HK-2 (cell line): Measurements from ENCODE around the gene TBCD.
A peak's percentile ranks its signal among the peaks of the same experiment; 100 is the strongest.

Experiments
- DNase-seq: peaks from one replicate; pipeline ENCODE4 v3.0.0-alpha.2; 2018; ENCODE audit not compliant: unreplicated experiment

The TBCD gene

GRCh38 chr17:82902972-82903874 lies 151.4 kb downstream of the TBCD start:
- DNase-seq: no peak

GRCh38 chr17:82905130-82905529 lies 153.3 kb downstream of the TBCD start:
- DNase-seq: no peak

GRCh38 chr17:82907797-82908542 lies 156.1 kb downstream of the TBCD start:
- DNase-seq: no peak

- DNase-seq: no peak
These were observed 156.8 kb downstream of the TBCD start for GRCh38 chr17:82908543-82909160.

GRCh38 chr17:82909322-82909904 lies 157.5 kb downstream of the TBCD start:
- no peak for DNase-seq

- no peak for DNase-seq
These were observed 158.2 kb downstream of the TBCD start for GRCh38 chr17:82910041-82910481.

GRCh38 chr17:82910770-82911169 lies 158.9 kb downstream of the TBCD start:
- no peak for DNase-seq

- DNase-seq: no peak
These were observed 160.0 kb downstream of the TBCD start for GRCh38 chr17:82911822-82912221.

- DNase-seq: no peak
These were observed 160.7 kb downstream of the TBCD start for GRCh38 chr17:82912484-82913089.

- peak; percentile 21 for DNase-seq
These were observed 161.6 kb downstream of the TBCD start for GRCh38 chr17:82913304-82914043.

- DNase-seq: no peak
These were observed 162.5 kb downstream of the TBCD start for GRCh38 chr17:82914375-82914774.

- DNase-seq: no peak
These were observed 163.3 kb downstream of the TBCD start for GRCh38 chr17:82915010-82915756.

GRCh38 chr17:82915757-82916027 lies 163.8 kb downstream of the TBCD start:
- DNase-seq: no peak

- peak; percentile 22 for DNase-seq
These were observed 166.0 kb downstream of the TBCD start for GRCh38 chr17:82917699-82918345.

GRCh38 chr17:82918508-82918907 lies 166.6 kb downstream of the TBCD start:
- no peak for DNase-seq

GRCh38 chr17:82920150-82920549 lies 168.3 kb downstream of the TBCD start:
- DNase-seq: no peak

GRCh38 chr17:82920715-82921114 lies 168.8 kb downstream of the TBCD start:
- DNase-seq: no peak

- DNase-seq: no peak
These were observed 169.6 kb downstream of the TBCD start for GRCh38 chr17:82921426-82921825.

- DNase-seq: no peak
These were observed 170.8 kb downstream of the TBCD start for GRCh38 chr17:82922646-82923045.
